Smooth muscle cell (in vitro differentiated cells): ENCODE measurements around the gene CADM4. TPM values are rescaled to one million over a fixed set of nuclear protein-coding genes. Genes with fewer than 3 reads are reported as not detected.
A peak's percentile ranks its signal among the peaks of the same experiment; 100 is the strongest.

Experiments
- DNase-seq: peaks from one replicate; lab custom pipeline; 2025; ENCODE audit not compliant: unreplicated experiment; lab: John Stamatoyannopoulos, UW
- H2AFZ ChIP-seq: fragments of 200-600 bp; sonication (generic); 2 replicates; pipeline ENCODE4 v1.6.0; 2016; ENCODE audit warnings: antibody characterized with exemption, low read depth, mild to moderate bottlenecking
- H3F3A ChIP-seq: fragments of 200-600 bp; sonication (generic); 2 replicates; pipeline ENCODE4 v1.6.0; 2017; ENCODE audit warnings: antibody characterized with exemption, low read depth
- H3K27ac ChIP-seq: fragments of 200-600 bp; sonication (generic); 2 replicates; pipeline ENCODE4 v1.5.1; 2016; ENCODE audit warnings: low read depth, mild to moderate bottlenecking
- H3K27me3 ChIP-seq: fragments of 200-600 bp; sonication (generic); 2 replicates; pipeline ENCODE4 v1.6.1; 2016; ENCODE audit warnings: low read depth, mild to moderate bottlenecking
- H3K36me3 ChIP-seq: fragments of 200-600 bp; sonication (generic); 2 replicates; pipeline ENCODE4 v1.5.1; 2016; ENCODE audit warnings: low read depth
- H3K4me1 ChIP-seq: fragments of 200-600 bp; sonication (generic); 2 replicates; pipeline ENCODE4 v1.5.1; 2016; ENCODE audit warnings: low read depth
- H3K4me2 ChIP-seq: fragments of 200-600 bp; sonication (generic); 2 replicates; pipeline ENCODE4 v1.6.0; 2016; ENCODE audit warnings: mild to moderate bottlenecking
- H3K4me3 ChIP-seq: fragments of 200-600 bp; sonication (generic); 2 replicates; pipeline ENCODE4 v1.5.1; 2016; ENCODE audit warnings: mild to moderate bottlenecking
- H3K79me2 ChIP-seq: fragments of 200-600 bp; sonication (generic); 2 replicates; pipeline ENCODE4 v1.6.0; 2016; ENCODE audit warnings: low read depth, mild to moderate bottlenecking
- H3K9ac ChIP-seq: fragments of 200-600 bp; sonication (generic); 2 replicates; pipeline ENCODE4 v1.6.0; 2016; ENCODE audit warnings: low read depth
- H3K9me3 ChIP-seq: fragments of 200-600 bp; sonication (generic); replicated peaks from 2 replicates; pipeline ENCODE4 v1.5.1; 2016; ENCODE audit warnings: low read depth
- H4K20me1 ChIP-seq: fragments of 200-600 bp; sonication (generic); 2 replicates; pipeline ENCODE4 v1.6.0; 2016; ENCODE audit warnings: low read depth
- WGBS: methylation state at CpG from one replicate; pipeline ENCODE4 v1.1.7; 2016; ENCODE audit warnings: low lambda C conversion rate; 5-methylcytosine and 5-hydroxymethylcytosine counted together
- polyA plus RNA-seq: library from polyadenylated mRNA; unstranded; fragments of >200 nt; fragmentation: Nextera tagmentation; extraction: Ambion mirVana; gene quantifications from 2 replicates; pipeline ENCODE4 v1.2.1, GENCODE V29; 2016
- total RNA-seq: library from RNA; depleted of rRNA; stranded (reverse); fragments of >200 nt; gene quantifications from 2 replicates; pipeline ENCODE4 v1.2.3, GENCODE V29; 2014
- TF ChIP-seq, protein P1 (sequence below): fragments of 200-600 bp; sonication (generic); IDR thresholded peaks from 2 replicates; pipeline ENCODE4 v1.5.1; 2017; ENCODE audit warnings: borderline replicate concordance, mild to moderate bottlenecking, antibody characterized with exemption; ENCODE audit not compliant: insufficient read depth, poor library complexity, severe bottlenecking

The CADM4 gene
- total and polyA plus RNA-seq, 2 experiments from 2014 or later: 1.9 to 2.4 TPM

DNA sequence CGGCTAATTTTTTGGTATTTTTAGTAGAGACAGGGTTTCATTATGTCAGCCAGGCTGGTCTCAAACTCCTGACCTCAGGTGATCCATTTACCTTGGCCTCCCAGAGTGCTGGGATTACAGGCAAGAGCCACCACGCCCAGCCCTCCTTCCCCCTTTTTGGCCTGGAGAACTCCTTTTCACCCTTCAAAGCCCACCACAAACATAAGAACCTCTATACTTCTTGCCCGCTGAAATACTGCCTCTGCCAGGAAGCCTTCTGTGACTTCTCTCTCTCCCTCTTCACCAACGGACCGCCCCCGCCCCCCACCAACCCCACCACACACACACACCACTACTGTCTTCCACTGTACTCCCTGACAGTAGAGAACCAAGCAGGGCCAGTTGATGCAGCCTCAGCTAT is 22.7 kb downstream of the CADM4 start:
- Histone ChIP-seq H3K9me3 (no peaks in the 10 kb centered on the region), H3K79me2 (peaks cover 47% of the 10 kb centered on the region), H3K4me3 (no peak overlapping the region), H3K27me3 (no peaks in the 10 kb centered on the region), H3F3A (no peaks in the 10 kb centered on the region), H4K20me1 (peaks cover 4% of the 10 kb centered on the region), H3K27ac (no peak overlapping the region), H3K9ac (no peak overlapping the region), H3K4me1 (peaks cover 14% of the 10 kb centered on the region), H3K4me2 (no peak overlapping the region), H2AFZ (no peak overlapping the region), H3K36me3 (no peaks in the 10 kb centered on the region)
- DNase-seq: no peak
- TF ChIP-seq, protein P1, sequence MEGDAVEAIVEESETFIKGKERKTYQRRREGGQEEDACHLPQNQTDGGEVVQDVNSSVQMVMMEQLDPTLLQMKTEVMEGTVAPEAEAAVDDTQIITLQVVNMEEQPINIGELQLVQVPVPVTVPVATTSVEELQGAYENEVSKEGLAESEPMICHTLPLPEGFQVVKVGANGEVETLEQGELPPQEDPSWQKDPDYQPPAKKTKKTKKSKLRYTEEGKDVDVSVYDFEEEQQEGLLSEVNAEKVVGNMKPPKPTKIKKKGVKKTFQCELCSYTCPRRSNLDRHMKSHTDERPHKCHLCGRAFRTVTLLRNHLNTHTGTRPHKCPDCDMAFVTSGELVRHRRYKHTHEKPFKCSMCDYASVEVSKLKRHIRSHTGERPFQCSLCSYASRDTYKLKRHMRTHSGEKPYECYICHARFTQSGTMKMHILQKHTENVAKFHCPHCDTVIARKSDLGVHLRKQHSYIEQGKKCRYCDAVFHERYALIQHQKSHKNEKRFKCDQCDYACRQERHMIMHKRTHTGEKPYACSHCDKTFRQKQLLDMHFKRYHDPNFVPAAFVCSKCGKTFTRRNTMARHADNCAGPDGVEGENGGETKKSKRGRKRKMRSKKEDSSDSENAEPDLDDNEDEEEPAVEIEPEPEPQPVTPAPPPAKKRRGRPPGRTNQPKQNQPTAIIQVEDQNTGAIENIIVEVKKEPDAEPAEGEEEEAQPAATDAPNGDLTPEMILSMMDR: no peak
- WGBS: 95% methylated on average over 6 of the region's 6 CpGs

DNA sequence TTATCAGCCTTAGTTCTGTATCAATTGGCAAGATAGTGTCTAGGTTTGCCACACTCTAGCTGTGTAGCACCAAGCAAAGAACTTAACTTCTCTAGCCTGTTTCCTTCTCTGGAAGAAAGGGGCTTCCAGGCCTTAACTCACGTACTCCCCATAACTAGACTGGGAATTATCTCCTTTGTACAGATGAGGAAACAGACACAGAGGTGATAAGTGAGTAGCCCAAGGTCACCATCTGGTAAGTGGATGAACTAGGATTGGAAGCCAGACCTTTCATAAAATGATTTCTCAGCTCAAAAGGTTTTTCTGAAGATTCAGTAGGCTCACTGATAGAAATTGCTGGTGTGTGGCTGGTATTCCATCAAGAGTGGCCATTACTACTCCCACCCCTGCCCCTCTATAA is 23.3 kb downstream of the CADM4 start:
- H3K9me3 ChIP-seq: no peaks in the 10 kb centered on the region
- H3K9ac ChIP-seq: no peak overlapping the region
- no peak overlapping the region for H3K4me3 ChIP-seq
- no peak overlapping the region for H3K4me2 ChIP-seq
- TF ChIP-seq, protein P1: no peak
- peaks cover 47% of the 10 kb centered on the region for H3K79me2 ChIP-seq
- no peaks in the 10 kb centered on the region for H3K36me3 ChIP-seq
- H3K27me3 ChIP-seq: no peaks in the 10 kb centered on the region
- H3K27ac ChIP-seq: no peak overlapping the region
- DNase-seq: no peak
- peaks cover 10% of the 10 kb centered on the region for H4K20me1 ChIP-seq
- H3K4me1 ChIP-seq: peaks cover 14% of the 10 kb centered on the region
- no peak overlapping the region for H2AFZ ChIP-seq
- H3F3A ChIP-seq: no peaks in the 10 kb centered on the region
- WGBS: 86% methylated on average over 1 of the region's 1 CpG

DNA sequence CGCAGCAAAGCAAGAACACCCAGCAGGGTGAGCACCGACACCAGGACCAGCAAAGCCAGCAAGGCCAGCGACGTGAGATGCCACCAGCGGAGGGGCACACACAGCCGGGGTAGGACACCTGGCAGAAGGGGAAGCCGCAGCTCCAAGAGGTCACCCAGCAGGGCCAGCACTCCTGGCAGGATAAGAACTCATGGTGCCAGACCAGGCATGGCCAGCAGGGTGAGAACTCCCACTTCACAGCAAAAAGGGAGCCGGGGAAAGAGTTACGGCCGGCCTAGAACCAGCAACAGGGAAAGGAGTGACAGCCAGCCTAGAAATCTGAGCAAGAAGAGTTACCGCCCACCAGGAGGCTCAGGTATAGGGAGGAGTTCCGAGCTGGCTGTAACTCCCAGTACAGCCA is 27.3 kb downstream of the CADM4 start:
- no peak overlapping the region for H3K4me3 ChIP-seq
- H3K4me2 ChIP-seq: no peak overlapping the region
- DNase-seq: no peak
- H3K4me1 ChIP-seq: no peaks in the 10 kb centered on the region
- no peaks in the 10 kb centered on the region for H3F3A ChIP-seq
- no peak overlapping the region for H2AFZ ChIP-seq
- peaks cover 22% of the 10 kb centered on the region for H4K20me1 ChIP-seq
- TF ChIP-seq, protein P1: no peak
- over 99% methylated on average over 12 of the region's 12 CpGs for WGBS
- no peaks in the 10 kb centered on the region for H3K27me3 ChIP-seq
- no peaks in the 10 kb centered on the region for H3K9me3 ChIP-seq
- H3K36me3 ChIP-seq: no peaks in the 10 kb centered on the region
- H3K9ac ChIP-seq: no peak overlapping the region
- H3K27ac ChIP-seq: no peak overlapping the region
- peaks cover 33% of the 10 kb centered on the region for H3K79me2 ChIP-seq

DNA sequence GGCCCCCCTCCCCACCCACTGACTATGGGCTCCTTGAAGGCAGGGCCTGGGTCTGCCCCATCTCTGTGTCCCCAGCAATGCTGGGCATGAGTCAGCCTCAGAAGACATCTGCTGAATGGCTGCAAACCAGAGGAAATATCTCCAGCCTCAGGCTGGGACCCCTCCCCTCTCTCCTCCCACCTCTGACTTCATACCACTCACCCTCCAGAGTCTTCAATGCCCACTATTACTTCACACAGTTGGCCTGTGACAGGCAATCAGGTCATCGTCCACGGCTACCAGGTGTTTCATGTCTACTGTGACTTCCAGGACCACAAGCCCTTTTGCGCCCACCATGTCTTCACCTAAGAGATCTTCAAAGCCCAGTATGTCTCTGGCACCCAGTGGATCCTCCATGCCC is 27.9 kb downstream of the CADM4 start, which contains the start of gene SRRM5:
Gene SRRM5, plus strand, starts transcription at position 301 of the 400 bp plus-strand sequence. Its CDS starts 34 bp downstream, at position 335.
- H3K4me2 ChIP-seq: no peak within 1 kb of the TSS
- no peak within 1 kb of the TSS for H3K9ac ChIP-seq
- H3K9me3 ChIP-seq: no peaks in the 10 kb centered on the region
- H3K27me3 ChIP-seq: no peaks in the 10 kb centered on the region
- no peaks in the 10 kb centered on the region for H3K4me1 ChIP-seq
- peak within 1 kb of the TSS; percentile 44 for H3K27ac ChIP-seq
- no peak within 1 kb of the TSS for H3K4me3 ChIP-seq
- WGBS: 100% methylated on average over 3 of the region's 3 CpGs
- peaks cover 22% of the 10 kb centered on the region for H4K20me1 ChIP-seq
- TF ChIP-seq, protein P1: no peak
- H3F3A ChIP-seq: no peaks in the 10 kb centered on the region
- no peak for DNase-seq
- peaks cover 27% of the 10 kb centered on the region for H3K79me2 ChIP-seq
- no peaks in the 10 kb centered on the region for H3K36me3 ChIP-seq
- no peak within 1 kb of the TSS for H2AFZ ChIP-seq
